Glomerular endothelial cell (primary cell): ENCODE data around the gene AMIGO1. TPM values are rescaled to one million over a fixed set of nuclear protein-coding genes. Genes with fewer than 3 reads are reported as not detected.

Experiments used
- DNase-seq: peaks from one replicate; pipeline ENCODE4 v3.0.0-alpha.2; 2011; ENCODE audit warnings: low read depth, low spot score; ENCODE audit errors: extremely low read depth
- total RNA-seq: library from RNA; depleted of rRNA; stranded (reverse); fragments of >200 nt; gene quantifications from 2 replicates; pipeline ENCODE4 v1.2.3, GENCODE V29; 2015

Gene AMIGO1
- 0.64 and 0.68 TPM in 2 replicates for total RNA-seq

GRCh38 chr1:109509176-109510134, at the start of gene AMIGO1:
AMIGO1 (minus strand) TSS chr1:109509727; CDS start chr1:109508912, 815 bp downstream.
- no peak for DNase-seq

GRCh38 chr1:109557520-109557919, 48.0 kb upstream of the AMIGO1 start:
- DNase-seq, result no peak

DNA sequence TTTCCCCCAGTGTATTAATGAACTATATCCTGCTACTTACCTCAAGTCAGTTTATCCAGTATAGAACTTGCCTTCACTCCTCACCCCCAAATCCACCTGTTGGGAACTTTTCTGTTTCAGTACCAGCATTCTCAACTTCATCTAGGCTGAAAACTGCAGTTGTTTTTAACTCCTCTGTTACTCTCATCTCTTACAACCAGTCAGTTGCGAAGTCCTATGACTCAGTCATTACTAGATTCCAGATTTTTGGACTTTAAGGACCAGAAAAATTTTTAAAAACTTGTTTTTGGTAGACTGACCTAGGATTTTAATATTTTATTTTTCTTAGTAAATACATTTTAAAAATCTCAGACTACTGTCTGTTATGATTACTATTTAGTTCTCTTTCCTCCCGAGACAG, 47.0 kb upstream of the AMIGO1 start:
- no peak for DNase-seq

DNA sequence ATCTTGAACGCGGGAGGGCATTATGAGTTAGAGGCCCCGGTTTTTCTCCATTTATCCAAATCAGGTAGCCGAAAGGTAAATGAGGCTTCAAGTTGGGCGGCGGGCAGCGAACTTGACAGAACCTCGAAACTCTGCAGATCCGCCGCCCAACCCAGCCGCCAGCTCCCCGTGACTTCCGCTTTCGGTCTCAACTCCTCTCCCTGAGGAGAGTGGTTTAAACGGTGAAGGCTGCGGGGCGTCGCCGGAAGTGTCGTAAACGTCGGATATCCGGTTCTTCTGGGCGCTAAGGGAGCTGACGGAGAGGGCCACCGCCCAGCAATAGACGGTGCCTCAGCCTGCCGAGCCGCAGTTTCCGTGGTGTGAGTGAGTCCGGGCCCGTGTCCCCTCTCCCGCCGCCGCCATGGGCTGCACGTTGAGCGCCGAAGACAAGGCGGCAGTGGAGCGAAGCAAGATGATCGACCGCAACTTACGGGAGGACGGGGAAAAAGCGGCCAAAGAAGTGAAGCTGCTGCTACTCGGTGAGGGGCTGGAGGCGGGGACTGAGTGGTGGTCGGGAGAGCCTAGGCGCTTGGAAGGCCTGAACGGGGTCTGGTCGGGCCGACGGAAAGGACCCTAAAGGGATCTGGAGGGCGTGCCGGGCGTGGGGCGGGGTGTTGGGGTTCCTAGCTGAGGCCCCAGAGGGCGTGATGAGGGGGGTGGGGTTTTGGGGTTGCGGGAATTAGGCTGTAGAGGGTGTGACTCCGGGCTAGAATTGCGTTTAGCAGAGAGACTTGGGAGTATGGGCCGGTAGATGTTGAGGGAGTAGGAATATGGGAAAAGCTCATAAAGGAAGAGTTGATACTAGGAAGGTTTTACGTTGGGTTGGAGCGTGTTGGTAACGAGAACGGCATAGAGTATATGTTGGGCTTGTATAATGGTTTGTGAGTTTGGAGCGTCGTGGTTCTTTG, 39.1 kb upstream of the AMIGO1 start, which contains the start of gene GNAI3:
Gene GNAI3 (plus strand): TSS at position 295 of the 947 bp plus-strand sequence. CDS start 106 bp downstream, at position 401.
- DNase-seq, result peak; percentile 60

DNA sequence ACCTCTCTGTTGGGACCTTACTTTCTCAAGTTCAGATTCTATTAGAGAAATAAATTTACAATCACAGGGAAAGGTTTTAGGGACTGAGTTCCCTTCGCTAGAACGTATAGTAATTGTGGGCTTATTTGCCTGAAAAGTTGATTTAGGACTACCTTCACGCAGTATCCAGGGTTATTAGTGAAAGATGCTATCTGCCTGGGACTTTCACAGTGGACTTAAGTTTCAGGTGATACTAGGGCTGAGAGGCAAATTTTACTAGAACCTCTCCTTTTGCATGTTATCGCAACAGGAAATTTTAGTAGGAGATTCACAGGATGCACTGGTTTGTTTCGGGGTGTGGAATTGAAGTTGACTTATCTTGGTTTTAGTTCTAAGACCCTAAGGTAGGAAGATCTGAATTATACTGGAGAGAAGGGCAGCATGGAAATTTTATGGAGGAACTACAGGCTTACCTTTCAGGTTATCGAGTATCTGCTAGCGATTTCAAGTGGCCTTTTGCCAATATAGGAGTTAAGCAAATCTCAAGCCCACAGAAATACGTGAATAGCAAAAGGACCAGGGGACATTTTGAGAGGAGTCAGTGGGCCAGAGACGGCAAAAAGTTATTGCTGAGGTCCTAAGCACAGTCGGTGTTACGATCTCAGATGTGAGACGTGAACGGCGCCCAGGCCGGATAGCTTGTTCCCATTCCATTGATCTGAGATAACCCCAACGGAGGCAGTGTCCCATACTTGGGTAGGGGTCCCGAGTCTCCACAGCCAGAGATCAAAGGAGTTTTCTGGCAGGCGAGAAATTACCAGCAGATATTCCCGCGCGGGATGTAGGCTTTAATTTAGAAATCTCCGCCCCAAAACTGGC, 38.2 kb upstream of the AMIGO1 start:
- no peak for DNase-seq

- peak; percentile 80 for DNase-seq
Measured at GRCh38 chr1:109546311-109547109, 37.0 kb upstream of the AMIGO1 start.

DNA sequence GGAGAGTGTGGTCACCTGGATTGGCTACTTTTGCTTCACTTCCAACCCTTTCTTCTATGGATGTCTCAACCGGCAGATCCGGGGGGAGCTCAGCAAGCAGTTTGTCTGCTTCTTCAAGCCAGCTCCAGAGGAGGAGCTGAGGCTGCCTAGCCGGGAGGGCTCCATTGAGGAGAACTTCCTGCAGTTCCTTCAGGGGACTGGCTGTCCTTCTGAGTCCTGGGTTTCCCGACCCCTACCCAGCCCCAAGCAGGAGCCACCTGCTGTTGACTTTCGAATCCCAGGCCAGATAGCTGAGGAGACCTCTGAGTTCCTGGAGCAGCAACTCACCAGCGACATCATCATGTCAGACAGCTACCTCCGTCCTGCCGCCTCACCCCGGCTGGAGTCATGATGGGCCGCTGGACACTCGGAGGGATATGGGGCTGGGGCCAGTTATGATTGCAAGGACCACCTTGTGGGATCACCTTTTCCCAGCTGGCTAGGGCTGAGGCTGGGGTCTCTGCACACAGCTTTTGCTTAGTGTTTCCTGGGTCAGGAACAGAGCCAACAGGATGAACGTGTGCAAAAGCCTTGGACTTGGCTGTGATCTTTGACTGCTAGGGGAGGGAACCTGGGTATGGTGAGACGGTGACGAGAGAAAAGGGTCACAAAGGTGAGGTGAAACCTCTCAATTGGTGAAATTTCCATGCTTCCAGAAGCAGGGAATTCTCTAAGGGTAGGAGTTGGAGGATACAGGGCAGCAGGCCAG, 34.6 kb upstream of the AMIGO1 start:
- no peak for DNase-seq

DNA sequence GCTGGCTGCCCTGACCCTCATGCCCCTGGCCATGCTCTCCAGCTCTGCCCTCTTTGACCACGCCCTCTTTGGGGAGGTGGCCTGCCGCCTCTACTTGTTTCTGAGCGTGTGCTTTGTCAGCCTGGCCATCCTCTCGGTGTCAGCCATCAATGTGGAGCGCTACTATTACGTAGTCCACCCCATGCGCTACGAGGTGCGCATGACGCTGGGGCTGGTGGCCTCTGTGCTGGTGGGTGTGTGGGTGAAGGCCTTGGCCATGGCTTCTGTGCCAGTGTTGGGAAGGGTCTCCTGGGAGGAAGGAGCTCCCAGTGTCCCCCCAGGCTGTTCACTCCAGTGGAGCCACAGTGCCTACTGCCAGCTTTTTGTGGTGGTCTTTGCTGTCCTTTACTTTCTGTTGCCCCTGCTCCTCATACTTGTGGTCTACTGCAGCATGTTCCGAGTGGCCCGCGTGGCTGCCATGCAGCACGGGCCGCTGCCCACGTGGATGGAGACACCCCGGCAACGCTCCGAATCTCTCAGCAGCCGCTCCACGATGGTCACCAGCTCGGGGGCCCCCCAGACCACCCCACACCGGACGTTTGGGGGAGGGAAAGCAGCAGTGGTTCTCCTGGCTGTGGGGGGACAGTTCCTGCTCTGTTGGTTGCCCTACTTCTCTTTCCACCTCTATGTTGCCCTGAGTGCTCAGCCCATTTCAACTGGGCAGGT, 33.9 kb upstream of the AMIGO1 start:
- no peak for DNase-seq

DNA sequence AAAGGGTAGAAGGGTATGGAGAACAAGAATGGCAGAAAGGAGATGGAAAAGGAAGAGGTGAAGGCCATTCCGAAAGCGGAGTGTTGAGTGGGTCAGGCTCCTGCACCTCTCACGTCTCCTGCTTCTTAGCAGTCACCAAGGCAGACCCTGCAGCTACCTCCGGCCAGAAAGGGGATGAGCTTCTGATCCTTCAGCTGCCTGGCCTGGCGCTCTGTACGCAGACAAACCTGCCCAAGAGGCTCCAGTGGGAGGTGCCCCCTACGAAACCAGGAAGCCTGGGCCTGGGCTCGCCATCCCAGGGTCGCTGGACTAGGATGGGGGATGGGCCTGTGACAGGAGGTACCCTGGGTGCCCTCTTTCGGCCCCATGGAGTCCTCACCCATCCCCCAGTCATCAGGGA, 33.1 kb upstream of the AMIGO1 start:
- DNase-seq, result no peak

GRCh38 chr1:109541102-109541501, 31.6 kb upstream of the AMIGO1 start:
- no peak for DNase-seq

- DNase-seq, result no peak
Measured at GRCh38 chr1:109539676-109540075, 30.1 kb upstream of the AMIGO1 start, which contains the start of gene GPR61. GPR61 (plus strand) TSS chr1:109539872; CDS start chr1:109543023, 3,151 bp downstream.

DNA sequence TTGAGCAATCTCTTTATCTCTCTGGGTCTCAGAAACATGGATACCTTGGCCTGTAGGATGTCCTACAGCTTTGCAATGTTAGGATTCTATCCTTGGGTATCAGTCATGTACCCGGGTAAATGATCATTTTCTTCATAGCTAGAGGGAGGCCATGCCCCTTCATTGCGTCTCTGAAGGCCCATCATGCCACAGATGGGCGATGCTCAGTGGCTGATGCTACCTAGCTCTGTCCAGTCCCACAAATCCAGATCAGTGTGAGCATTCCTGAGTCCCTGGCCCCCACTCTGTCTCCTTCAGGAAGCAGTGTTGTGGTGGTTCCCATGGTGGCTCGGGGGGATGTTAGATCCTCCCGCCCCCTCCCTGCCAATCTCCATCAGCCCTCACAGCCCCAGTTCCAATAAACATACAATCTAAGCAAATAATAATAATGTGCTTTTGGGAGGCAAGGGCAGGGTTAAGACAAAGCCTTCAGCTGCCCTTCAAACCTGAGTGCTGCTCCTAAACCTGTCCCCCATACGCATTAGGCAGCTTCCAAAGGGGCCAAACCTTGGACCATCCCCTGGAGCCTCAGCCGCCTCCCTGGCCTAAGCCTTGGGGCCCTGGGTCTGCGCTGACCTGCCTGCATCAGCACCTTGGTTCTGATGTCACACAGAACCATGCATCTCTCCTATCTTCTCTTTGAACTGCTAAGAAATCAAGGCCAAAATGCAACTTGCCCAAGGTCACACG, 29.5 kb upstream of the AMIGO1 start:
- no peak for DNase-seq

- DNase-seq, result no peak
Measured at GRCh38 chr1:109537450-109538178, 28.1 kb upstream of the AMIGO1 start.

GRCh38 chr1:109535971-109536491, 26.5 kb upstream of the AMIGO1 start:
- no peak for DNase-seq

DNA sequence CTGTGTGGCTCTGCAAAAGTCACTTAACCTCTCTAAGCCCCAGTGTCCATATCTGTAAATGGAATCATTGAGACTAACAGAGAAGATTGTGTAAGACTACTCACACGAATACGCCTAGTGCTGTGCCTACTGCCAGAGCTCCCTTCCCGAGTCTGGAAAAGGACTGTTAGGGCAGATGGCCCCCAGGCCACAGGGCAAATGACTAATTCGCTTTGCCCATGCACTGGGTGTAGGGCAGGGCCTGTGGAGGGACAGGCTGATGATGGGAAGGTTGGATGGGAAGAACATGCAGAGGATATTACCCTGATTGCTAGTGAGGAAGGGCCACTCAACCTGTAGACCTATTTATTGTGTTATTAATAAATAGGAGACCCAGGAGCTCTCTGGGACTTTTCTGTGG, 26.0 kb upstream of the AMIGO1 start:
- no peak for DNase-seq

- no peak for DNase-seq
Measured at GRCh38 chr1:109534307-109534858, 24.9 kb upstream of the AMIGO1 start.
